GM18907 (cell line): Measurements from ENCODE around the gene UTP14C.
"Not testable (repeated sequence)": the region's sequence is repeated elsewhere in the genome, so short reads cannot be mapped to it uniquely, and the experiment has no call there.

Source experiments
- ATAC-seq: cut with Tn5 transposase; IDR thresholded peaks from one replicate; pipeline ENCODE4 v1.9.1; 2021; ENCODE audit warnings: mild to moderate bottlenecking, moderate library complexity; ENCODE audit not compliant: unreplicated experiment

Gene UTP14C

GRCh38 chr13:52043675-52044074 is 19.2 kb downstream of the UTP14C start:
- ATAC-seq, result no peak

- ATAC-seq, result no peak
Observed at GRCh38 chr13:52047463-52047862, 23.0 kb downstream of the UTP14C start.

GRCh38 chr13:52048516-52048915 is 24.0 kb downstream of the UTP14C start:
- no peak for ATAC-seq

GRCh38 chr13:52051400-52051799 is 26.9 kb downstream of the UTP14C start:
- ATAC-seq, result no peak

- no peak for ATAC-seq
Observed at GRCh38 chr13:52053460-52053859, 29.0 kb downstream of the UTP14C start.

- not testable (repeated sequence) for ATAC-seq
Observed at GRCh38 chr13:52061064-52061463, 36.6 kb downstream of the UTP14C start.

GRCh38 chr13:52061587-52061986 is 37.1 kb downstream of the UTP14C start:
- no peak for ATAC-seq

- no peak for ATAC-seq
Observed at GRCh38 chr13:52067237-52067636, 42.7 kb downstream of the UTP14C start.

GRCh38 chr13:52070929-52071523 is 46.5 kb downstream of the UTP14C start:
- peak; percentile 45 for ATAC-seq
